COLO668 (cell line): ENCODE measurements around the gene MS4A10.
"Not testable (repeated sequence)": the region's sequence is repeated elsewhere in the genome, so short reads cannot be mapped to it uniquely, and the experiment has no call there.

Experiments
- DNase-seq: peaks from one replicate; lab custom pipeline; 2025; ENCODE audit not compliant: unreplicated experiment; lab: John Stamatoyannopoulos, UW

Gene MS4A10

DNA sequence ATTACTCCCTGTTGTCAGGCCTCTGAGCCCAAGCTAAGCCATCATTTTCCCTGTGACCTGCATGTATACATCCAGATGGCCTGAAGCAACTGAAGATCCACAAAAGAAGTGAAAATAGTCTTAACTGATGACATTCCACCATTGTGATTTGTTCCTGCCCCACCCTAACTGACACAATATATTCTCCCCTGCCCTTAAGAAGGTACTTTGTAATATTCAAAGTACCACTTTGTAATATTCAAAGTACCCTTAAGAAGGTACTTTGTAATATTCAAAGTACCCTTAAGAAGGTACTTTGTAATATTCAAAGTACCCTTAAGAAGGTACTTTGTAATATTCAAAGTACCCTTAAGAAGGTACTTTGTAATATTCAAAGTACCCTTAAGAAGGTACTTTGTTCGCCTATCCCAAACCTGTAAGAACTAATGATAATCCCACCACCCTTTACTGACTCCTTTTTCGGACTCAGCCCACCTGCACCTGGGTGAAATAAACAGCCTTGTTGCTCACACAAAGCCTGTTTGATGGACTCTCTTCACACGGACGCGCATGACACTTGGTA, 38.7 kb downstream of the MS4A10 start:
- not testable (repeated sequence) for DNase-seq

DNA sequence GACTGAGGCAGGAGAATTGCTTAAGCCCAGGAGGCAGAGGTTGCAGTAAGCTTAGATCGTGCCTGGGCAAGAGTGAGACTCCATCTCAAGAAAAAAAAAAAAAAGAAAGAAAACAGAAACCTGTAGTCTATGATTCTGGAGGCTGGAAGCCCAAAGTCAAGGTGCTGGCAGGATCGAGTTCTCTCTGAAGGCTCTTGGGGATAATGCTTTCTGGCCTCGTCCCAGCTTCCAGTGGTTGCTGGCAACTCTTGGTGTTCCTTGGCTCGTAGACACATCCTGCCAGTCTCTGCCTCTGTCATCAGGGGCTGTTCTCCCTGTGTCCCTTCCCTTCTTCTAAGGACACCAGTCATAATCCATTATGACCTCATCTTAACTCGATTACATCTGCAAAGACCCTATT, 40.0 kb downstream of the MS4A10 start:
- no peak for DNase-seq

DNA sequence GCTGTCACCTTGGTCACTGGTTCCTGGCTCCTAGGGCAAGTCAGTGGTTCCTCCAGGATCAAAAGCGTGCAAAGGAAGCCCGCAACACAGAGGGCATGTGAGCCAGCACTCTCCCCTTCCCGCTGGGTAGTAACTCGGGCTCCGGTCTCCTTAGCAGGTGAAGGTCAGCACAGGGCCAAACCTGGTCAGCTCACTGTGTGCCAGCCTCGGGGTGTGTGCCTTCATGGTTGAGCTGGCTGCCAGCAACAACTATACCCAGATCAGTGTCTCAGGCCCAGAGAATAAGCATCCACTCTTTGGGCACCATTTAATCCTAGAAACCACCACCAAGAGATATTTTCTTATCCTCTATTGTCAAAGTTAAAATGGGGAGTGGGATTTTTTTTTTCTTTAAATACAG, 40.7 kb downstream of the MS4A10 start:
- no peak for DNase-seq

GRCh38 chr11:60830478-60831142, 45.5 kb downstream of the MS4A10 start:
- DNase-seq, result no peak

DNA sequence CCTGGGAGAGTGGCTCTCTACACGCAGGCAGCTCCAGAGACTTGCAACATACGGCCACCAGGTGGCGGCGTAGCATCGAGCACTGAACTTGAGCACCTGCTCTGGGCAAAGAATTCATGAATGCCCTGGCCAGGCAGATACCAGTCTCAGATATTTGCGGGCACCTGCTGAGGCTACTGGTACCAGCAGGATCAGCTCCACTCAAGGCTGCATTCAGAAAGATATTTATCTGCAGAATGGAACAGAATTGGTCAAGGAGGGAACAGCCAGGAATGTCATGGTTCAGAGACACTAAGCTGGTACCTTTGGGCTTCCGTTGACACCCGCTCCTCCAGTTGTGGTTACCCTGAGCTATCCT, 46.0 kb downstream of the MS4A10 start:
- DNase-seq, result peak; percentile 88

DNA sequence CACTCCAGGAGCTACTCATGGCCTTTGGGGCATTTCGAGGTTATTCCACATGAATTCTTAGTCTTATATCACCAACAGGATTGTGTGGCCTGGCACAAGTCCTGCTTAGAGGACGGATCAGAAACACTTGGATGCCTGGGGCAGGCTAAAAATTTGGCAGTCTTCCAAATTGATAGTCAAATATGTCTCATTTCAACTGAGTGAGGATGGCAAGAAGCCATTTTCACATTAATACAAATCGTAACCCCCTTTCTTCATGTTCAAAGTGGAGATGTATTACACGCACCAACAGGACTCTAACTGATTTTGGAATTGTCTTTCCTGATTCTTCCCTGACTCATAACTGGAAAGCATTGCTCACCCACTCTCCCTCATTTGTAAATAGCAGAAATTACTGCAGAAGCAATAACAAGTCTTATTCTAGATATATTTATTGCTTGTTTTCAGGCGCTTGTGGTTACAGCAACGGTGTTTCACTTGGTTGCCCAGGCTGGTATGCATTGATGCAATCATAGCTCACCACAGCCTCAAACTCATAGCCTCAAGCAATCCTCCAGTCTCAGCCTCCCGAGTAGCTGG, 46.5 kb downstream of the MS4A10 start:
- no peak for DNase-seq

DNA sequence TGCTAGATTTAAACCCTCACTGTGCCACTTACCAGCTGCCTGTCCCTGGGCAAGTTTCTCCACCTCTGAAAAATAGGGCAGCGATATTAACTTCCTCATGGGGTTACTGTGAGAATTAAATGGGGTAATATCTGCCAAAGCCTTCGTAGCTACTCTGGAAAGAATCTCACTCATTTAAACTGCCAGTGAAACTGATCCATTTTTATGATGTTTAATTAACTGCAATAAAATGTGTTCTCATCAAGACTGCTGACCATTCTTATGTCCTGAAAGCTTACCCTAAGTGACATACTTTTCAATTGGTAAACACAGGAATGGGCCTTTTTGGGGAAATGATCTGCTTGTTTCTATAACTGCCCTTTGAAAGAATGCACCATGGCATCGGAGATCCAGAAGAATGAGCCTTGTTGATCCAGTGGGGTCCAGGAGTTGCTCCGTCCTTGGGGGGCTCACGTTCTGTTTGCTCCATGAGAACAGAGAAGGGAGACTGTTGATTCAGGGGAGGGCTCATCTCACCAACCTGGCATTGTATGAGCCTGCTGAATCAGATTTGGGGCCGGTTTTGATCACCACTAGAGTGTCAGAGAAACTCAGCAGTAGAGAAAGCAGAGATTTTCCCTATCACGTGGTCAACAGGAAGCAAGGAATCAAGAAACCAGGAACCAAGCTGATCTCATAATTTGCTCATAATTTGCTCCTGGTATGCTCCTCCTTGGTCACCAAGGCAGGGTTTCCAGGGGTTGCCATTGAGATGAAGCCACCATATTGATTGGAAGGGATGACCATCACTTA, 49.8 kb downstream of the MS4A10 start:
- no peak for DNase-seq

- no peak for DNase-seq
Measured at GRCh38 chr11:60835534-60835846, 50.4 kb downstream of the MS4A10 start.

DNA sequence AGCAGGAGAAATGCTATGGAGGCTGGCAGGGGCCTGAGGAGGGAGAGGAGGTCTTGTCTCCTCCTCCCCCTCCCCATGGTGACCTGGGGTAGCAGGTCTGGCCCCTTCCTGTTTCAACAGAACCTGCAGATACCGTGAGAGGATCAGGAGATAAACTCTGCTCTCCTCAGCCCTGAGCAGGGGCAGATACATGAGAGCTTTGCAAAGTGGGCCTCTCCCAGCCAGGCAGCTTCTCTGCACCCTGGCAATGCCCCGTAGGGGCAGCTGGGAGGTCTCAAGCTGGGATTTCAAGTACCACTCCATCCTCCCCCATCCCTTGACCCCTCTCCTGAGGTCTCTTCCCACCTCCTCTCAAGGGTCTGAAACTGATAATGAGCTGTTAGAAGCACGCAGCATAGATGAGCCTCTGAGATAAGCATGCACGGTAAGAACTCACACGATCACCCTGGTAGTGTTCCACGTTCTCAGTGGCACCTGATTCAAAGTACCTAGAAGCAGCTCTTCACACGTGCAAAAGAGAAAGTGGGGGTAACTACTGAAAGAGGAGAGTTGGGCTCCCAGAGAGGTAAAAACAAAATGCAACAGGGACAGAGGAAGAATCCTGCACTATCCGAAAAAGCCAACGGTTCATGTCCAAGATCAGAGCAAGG, 51.9 kb downstream of the MS4A10 start:
- no peak for DNase-seq

GRCh38 chr11:60838132-60838531, 53.0 kb downstream of the MS4A10 start:
- no peak for DNase-seq

DNA sequence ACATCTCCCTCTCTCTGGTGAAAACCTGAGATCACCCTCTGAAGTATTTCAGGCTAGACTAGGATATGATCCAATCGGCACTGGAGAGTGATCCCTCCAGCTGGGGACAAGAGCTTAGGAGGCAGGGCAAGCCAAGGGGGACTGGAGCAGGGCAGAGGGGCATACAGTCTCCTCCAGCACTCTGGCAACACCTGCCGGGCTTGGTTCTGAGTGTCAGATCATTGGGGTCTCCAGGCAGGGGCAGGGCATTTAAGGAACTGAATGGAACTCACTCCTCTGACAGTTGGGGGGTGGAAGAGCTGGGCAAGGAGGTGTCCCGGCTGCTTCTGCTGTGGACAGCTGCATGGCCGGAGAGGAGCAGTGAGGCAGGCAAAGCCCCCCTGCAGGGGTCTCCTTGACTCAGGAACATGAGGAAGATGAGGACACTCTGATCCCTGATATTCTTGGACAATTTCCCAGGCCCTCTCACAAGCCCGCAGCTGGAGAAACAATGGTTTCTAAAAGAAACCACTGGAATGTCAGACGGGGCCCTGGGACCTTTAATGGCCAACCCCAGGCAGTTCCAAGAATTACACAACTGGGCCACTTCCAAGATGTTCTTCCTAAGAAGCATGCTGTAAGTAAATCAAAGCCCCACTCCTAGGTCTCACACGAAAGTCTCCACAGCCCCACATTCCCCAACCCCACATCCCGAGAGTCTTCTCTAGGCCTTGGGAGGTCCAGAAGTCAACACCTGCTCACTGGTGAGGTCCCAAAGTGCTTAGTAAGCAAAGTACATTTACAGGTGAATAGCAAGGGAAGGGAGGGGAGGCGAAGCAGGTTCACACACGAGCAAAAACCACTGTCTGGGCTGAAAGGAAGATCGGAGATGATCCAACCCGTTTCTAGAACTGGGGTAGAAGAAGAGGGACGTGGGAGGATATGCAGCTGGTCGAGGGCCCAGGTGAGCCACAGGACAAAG, 55.6 kb downstream of the MS4A10 start:
- DNase-seq, result no peak

- DNase-seq, result peak; percentile 94
Measured at GRCh38 chr11:60841797-60842667, 56.9 kb downstream of the MS4A10 start, which contains the start of gene CCDC86. Gene CCDC86 (plus strand): TSS chr11:60842113. CDS start chr11:60842125, 12 bp downstream.

- DNase-seq, result peak; percentile 21
Measured at GRCh38 chr11:60842668-60843600, 57.8 kb downstream of the MS4A10 start.

DNA sequence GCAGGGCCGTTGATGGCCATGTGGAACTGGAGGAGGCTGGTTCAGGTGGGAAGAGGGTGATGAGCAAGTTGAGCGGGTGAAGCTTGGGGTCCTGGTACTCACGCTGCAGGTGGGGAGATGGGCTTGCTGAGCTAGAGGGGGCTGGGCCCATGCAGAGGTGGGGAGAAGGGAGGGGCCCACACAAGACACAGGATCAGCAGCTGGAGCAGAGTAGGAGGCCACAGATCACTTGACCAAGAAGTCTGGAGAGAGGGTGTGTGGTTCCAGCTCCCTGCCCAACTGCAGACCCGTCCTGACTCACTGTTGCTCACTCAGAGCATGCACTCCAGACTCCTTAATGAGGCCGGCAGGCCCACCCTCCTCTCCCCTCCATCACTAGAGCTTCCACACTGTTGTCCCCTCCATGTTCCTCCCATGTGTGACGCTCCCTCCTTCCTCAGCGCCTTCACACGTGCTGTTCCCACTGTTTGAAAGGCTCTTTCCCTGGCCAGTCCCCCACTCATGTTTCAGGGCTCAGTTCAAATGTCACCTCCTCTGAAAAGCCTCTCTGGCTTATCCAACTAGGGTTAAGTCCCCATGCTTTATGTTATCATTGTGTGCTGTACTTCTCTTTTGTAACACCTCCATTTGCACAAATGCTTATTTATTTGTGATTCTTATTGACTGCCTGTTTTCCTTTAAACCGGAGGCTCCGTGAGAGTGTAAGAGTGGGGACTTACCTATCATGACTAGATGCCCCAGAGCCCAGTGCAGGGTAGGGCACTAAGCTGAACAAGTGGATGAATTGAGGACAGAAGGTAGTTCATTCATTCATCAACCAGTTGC, 59.1 kb downstream of the MS4A10 start:
- DNase-seq, result no peak

DNA sequence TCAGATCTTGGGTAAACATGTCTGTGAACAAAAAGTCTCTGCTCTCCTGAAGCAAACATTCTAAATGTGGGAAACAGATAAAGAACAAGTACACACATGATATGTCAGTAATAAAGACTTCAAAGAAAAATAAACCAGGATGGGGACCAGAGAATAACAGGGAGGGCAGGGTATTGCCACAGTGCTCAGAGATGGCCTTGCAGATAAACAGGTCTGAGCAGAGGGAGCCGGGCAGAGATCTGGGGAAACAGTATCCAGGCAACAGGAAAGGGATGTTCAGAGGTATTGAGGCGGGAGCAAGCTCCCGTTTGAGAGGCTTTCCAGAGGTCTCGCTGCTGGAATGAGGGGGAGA, 59.7 kb downstream of the MS4A10 start:
- DNase-seq, result peak; percentile 11

DNA sequence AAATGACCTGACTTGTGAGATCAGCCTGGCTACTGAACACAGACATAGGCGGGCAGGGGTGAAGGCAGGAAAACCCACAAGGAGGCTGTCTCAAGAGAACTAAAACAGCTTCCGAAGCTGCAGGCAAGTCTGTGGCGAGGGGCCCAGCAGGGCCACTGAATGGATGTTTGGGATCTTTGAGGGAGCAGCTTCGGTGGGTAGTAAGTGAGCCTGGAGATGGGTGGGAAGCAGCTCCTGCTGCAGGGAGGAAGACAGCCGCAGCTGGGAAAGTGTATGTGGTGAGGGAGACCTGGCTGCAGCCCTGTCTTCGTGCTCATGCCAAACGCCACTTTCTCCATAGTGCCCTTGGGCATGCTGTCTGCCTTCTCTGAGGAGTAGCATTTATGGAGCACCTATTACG, 60.2 kb downstream of the MS4A10 start:
- DNase-seq, result no peak

DNA sequence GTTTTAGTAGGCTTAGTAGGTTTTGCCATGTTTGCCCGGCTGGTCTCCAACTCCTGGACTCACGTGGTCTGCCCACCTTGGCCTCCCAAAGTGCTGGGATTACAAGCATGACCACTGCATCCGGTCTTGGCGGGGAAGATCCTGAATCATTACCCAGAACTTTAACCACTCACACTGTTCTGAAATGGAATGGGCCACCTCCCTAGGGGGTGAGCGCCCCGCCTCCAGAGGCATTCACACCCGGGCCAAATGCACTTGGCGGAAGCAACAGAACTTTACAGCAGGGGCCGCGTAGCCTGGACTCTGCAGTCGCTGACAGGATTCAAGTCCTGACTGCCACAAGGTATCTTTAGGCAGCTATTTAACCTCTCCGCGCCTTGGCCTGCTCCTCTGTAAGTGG, 62.1 kb downstream of the MS4A10 start:
- no peak for DNase-seq

GRCh38 chr11:60847896-60848295, 62.8 kb downstream of the MS4A10 start:
- no peak for DNase-seq
